GM12801 (cell line): ENCODE data around the gene TXNRD3.

ENCODE experiments used
- CTCF ChIP-seq: IDR thresholded peaks from one replicate; pipeline ENCODE4 v1.5.1; 2011; ENCODE audit warnings: control low read depth; ENCODE audit not compliant: insufficient read length; ENCODE audit errors: extremely low read depth

TXNRD3 gene

GRCh38 chr3:126622694-126623093, 32.2 kb downstream of the TXNRD3 start:
- TF ChIP-seq CTCF, result no peak

- TF ChIP-seq CTCF, result no peak
Observed at GRCh38 chr3:126621627-126622345, 33.1 kb downstream of the TXNRD3 start.

GRCh38 chr3:126621171-126621570, 33.8 kb downstream of the TXNRD3 start:
- no peak for TF ChIP-seq CTCF

GRCh38 chr3:126620738-126621137, 34.2 kb downstream of the TXNRD3 start:
- TF ChIP-seq CTCF, result no peak

GRCh38 chr3:126618760-126619159, 36.2 kb downstream of the TXNRD3 start:
- TF ChIP-seq CTCF, result no peak

GRCh38 chr3:126618021-126618420, 36.9 kb downstream of the TXNRD3 start:
- TF ChIP-seq CTCF, result no peak

GRCh38 chr3:126617571-126617970, 37.4 kb downstream of the TXNRD3 start:
- TF ChIP-seq CTCF, result no peak
